RCC 7860 (cell line): Measurements from ENCODE around the gene PALM3.
A peak's percentile ranks its signal among the peaks of the same experiment; 100 is the strongest.

Experiments used
- DNase-seq: peaks from one replicate; pipeline ENCODE4 v3.0.0-alpha.2; 2015; ENCODE audit warnings: low spot score
- FAIRE-seq: peaks from 2 replicates; lab custom pipeline; 2012; peaks lifted over from hg19 to GRCh38; lab: Jason Lieb, UNC

Gene PALM3

DNA sequence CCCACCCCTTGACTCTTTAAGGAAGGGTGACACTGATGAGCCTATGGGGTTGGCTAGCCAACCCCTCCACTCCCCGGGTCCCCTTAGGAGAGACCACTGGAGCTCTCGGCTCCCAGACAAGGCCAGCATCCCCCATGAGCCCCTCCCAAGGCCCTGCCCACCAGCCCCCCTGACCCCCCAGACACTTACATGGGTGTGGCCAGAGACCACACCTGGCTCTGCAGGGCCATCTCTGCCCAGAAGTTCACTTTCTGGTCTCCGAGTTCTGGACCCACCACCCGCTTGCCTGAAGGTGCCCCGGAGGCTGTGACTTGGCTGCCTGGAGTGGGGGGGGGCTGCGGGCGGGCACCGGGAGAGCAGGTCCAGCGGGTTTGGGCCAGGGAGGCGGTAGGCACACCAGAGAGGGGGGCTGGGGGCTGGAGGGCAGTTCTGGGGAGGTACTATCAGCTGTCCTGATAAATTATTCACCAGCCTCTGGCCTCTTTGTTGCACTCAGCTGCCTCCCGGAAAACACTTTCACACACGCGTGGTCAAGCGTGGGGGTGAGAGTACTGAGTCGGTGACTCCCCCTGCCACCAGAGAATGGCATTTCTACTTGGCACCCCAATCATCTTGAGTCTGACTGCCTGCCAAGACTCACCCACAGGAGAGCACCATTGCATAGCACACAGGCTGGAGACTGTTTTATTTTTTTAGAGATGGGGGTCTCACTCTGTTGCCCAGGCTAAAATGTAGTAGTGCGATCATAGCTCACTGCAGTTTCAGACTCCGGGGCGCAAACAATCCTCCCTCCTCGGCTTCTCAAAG is at the start of gene PALM3:
PALM3 (minus strand) TSS at position 326 of the 807 bp plus-strand sequence; CDS start at position 230, 96 bp downstream.
- no peak for FAIRE-seq

DNA sequence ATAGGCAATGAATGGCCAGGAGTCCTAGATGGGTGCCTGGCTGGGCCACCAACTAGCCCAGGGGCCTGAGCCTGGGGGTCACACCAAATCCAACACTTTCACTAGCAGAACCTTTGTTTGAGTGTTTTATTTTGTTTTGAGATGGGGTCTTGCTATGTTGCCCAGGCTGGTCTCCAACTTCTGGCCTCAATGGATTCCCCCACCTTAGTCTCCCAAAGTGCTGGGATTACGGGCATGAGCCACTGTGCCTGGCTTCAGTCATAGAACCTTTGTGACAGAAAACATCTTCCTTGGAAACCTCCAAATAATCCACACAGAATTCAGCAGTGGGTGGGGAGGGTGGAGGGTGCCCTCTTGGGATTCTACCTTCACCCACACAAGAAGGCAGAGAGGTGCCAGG is 49.6 kb upstream of the PALM3 start:
- no peak for DNase-seq
- FAIRE-seq = no peak

More for the DNA sequence above, at the start of gene PALM3:
- peak; percentile 36 for DNase-seq

- DNase-seq (no peak), FAIRE-seq (no peak)
These were observed 48.8 kb upstream of the PALM3 start for GRCh38 chr19:14110650-14111049.

DNA sequence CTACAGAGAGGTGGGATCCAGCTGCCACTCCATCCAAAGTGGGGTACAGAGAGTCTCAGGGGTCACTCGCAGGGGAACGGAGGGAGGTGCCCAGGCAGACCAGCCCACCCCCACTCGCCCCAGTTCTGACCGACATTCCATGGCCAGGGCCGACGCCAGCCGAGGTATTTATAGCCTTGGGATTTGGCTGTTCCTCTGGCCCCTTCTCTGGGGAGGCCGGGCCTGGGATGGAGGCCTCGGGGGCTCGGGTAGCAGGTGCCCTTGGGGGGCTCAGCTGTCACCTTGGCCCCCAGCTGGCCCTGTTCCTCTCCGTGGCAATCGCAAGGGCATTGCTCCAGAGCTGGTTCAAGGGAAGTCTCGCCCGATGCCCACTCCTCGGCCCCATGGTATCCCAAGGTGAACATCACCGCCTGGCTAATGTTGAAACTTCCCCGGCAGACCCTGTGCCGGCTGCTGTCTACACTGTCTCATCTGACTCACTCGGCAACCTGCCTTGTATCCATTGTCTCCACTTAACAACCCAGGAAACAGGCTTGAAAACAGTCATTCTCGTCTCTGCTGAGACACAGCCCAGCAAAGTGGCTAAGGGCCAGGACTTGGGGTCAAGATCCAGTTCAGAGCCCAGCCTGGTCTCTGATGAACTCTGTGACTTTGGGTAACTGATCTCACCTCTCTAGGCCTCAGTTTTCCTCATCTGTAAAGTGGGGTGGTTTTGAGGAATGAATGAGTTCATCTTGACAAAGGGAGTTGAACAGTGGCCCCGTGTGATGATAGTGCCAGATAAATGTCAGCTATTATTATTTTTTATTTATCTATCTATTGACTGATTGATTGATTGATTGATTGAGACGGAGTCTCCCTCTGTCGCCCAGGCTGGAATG is 45.9 kb upstream of the PALM3 start:
- no peak for FAIRE-seq

GRCh38 chr19:14106840-14107239 is 45.0 kb upstream of the PALM3 start:
- FAIRE-seq (no peak), DNase-seq (no peak)

More for the DNA sequence above, 45.9 kb upstream of the PALM3 start:
- DNase-seq = peak; percentile 18

DNA sequence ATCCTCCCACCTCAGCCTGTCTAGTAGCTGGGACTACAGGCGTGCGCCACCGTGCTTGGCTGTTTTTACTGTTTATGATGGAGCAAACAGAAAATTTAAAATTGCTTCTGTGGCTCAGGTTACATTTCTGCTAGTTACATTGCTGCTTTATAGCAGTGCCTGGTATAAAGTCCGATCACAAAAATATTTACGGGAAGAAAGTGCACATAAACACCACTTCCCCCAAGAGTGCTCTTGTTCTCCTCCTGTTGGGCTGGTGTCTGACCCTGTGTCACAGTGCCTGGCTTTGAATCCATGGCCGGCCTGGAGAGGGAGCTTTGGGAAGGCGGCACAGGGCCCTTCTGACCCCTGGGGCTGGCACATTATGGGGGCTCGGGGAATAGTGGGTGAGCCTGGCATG is 43.8 kb upstream of the PALM3 start:
- no peak for DNase-seq
- no peak for FAIRE-seq

DNA sequence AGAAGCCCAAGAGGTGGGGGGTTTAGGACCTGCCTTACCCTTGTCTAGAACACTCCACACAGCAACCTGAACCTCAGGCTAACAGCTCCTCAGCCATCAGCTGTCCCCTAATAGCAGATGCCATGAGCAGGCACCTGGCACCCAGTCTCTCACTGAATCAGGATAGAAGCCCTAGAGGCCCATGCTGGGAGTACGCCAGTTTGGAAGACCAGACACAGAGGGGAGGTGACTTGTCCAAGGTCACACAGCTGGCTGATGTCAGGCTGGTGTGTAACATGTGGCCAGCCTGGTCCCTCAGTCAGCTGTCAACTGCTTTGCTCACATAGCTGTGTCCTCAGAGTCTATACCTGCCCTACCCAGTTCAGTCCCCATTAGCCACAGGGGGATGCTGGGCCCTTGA is 41.4 kb upstream of the PALM3 start:
- FAIRE-seq (no peak), DNase-seq (no peak)

GRCh38 chr19:14102756-14103155 is 40.9 kb upstream of the PALM3 start:
- no peak for FAIRE-seq
- no peak for DNase-seq

GRCh38 chr19:14102102-14102696 is 40.3 kb upstream of the PALM3 start:
- no peak for DNase-seq

GRCh38 chr19:14101003-14101545 is 39.2 kb upstream of the PALM3 start:
- FAIRE-seq = no peak
- no peak for DNase-seq

More at GRCh38 chr19:14102102-14102696, 40.3 kb upstream of the PALM3 start:
- no peak for FAIRE-seq

- FAIRE-seq (no peak), DNase-seq (no peak)
These were observed 35.8 kb upstream of the PALM3 start for GRCh38 chr19:14097532-14098151.

DNA sequence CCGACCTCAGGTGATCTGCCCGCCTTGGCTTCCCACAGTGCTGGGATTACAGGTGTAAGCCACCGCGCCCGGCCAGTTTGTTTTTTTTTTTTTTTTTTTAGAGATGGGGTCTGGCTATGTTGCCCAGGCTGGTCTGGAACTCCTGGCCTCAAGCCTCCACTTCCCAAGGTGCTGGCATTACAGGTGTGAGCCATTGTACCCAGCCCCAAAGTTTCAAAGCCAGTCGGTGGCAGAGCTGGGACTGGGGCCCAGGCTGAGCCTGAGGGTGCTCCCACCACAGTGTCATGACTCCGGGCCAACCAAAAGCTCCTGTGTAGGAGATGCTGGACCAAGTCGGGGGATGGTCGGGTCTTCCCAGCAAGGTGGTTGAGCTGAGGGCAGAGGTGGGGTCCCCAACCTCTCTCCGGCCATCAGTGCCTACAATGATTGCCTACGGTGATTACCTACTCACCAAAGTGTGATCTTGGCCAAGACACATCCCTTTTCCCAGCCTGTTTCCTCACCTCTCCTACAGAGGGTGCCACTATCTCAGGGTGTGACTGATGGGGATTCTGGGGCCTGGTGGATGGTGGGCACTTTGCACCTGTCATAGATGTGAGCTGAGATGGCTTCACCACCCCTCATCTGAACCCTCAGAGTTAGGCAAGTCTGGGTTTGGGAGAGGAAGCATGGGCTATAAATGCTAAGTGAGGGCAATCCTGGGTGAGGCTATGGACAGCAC is 34.6 kb upstream of the PALM3 start:
- DNase-seq = no peak
- no peak for FAIRE-seq

DNA sequence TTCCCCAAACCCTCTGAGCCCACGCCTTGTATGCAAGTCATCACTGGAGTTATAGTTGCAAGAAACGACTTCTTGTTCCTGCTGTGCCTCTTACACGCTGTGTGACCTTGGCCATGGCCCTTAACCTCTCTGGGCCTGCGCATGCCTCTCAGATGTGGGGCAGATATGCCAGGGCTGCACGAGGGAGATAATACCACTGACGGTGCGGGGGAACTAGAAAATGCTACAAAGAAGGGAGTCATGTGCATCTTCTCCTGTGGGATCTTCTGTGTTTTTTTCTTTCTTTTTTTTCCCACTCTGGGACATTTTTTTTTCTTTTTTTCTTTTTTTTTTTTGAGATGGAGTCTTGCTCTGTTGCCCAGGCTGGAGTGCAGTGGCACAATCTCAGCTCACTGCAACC is 33.0 kb upstream of the PALM3 start:
- no peak for FAIRE-seq
- DNase-seq = no peak

DNA sequence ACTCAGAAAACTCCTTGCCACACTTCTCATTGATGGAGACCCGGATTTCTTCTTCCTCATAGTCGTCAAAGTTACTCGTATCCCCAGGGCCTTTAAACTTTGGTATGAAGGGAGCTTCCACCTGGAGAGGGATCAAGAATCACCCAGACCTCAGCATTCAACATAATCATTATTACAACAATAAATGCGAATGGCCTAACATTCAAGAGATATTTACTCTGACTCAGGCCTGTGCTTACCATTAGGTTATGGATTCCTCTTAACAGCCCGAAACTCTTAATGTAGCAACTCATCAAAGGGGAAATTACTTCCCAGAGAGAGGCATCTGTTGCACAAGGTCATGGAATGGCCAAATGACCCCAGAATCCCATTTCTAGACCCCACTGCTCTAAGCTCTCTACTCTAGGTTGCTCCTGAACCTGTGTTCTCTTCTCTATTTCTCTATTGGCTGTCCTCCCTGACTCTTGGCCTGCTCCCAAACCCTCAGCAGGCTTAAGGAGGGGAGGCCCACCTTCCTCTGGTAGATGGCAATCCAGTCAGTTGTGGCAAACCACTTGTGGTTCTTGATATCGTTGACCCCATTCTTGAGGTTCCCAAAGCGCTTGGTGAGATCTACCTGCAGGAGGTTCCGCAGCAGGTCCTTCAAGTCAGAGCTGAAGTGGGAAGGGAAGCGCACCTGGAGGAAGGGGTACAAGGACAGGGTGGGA is 31.4 kb upstream of the PALM3 start:
- DNase-seq (no peak), FAIRE-seq (no peak)

GRCh38 chr19:14091813-14092462 is 30.1 kb upstream of the PALM3 start:
- DNase-seq = no peak
- FAIRE-seq = no peak

DNA sequence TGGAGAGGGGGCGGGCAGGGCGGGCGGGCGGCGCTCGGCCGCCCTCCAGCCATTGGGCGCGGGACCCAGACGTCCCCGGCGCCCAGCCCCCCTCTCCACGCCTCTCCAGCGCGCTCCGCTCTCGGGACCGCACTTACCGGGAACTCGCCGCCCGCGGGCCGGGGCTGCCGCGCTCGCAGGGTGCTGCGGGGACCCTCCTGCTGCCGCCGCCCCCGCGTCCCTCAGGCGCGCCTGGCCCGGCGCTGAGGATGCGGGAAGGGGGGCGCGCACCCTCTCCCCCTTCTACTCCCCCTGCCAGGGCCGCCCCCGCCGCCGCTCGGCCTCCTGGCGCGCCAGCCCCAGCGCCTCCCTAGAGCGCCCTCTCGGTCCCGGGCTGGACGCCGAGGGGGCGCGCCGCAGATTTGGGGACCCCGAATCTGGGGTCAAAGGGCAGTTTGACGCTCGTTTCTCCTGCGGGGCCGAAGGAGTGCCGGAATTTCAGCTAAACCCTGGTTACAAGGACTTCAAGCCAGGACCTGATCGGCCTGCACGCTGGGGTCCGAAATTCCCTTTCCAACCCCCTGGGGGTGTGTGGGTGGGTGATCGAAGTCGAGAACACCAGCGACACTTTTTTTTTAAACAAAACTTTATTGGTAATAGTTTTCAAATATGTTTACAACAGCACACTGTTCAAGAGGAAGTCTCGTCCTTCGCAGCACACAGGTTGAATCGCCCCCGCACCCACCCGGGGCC is 29.4 kb upstream of the PALM3 start:
- no peak for FAIRE-seq
- peak; percentile 23 for DNase-seq

- no peak for FAIRE-seq
- DNase-seq = peak; percentile 60
These were observed 28.7 kb upstream of the PALM3 start, which contains the start of gene SAMD1 for GRCh38 chr19:14090509-14091080. SAMD1 (minus strand) TSS chr19:14090751.
